ENCODE measurements around the gene FAM163B.

DNA sequence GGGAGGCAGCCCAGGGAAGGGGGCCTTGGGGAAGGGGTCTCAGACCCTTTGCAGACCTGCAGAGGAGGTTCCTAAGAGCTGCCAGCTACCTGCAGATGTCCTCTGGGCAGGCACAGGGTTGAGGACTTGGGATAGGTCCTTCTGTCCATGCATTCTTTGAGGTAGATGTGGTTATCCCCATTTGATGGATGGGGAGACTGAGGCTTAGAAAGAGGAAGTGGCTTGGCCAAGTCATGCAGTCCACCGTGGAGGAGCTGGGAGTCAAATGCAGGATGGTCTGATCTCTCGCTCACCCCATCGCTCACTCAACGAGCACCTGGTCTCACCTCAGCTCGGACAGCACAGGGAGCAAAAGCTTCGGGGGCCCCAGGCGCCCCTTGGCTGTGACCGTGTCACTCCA lies 54.5 kb downstream of the FAM163B start:
- TF ChIP-seq, protein P1, sequence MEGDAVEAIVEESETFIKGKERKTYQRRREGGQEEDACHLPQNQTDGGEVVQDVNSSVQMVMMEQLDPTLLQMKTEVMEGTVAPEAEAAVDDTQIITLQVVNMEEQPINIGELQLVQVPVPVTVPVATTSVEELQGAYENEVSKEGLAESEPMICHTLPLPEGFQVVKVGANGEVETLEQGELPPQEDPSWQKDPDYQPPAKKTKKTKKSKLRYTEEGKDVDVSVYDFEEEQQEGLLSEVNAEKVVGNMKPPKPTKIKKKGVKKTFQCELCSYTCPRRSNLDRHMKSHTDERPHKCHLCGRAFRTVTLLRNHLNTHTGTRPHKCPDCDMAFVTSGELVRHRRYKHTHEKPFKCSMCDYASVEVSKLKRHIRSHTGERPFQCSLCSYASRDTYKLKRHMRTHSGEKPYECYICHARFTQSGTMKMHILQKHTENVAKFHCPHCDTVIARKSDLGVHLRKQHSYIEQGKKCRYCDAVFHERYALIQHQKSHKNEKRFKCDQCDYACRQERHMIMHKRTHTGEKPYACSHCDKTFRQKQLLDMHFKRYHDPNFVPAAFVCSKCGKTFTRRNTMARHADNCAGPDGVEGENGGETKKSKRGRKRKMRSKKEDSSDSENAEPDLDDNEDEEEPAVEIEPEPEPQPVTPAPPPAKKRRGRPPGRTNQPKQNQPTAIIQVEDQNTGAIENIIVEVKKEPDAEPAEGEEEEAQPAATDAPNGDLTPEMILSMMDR (IDR thresholded peaks at IDR 0.05): no peak
- no peak for TF ChIP-seq POLR2AphosphoS5 (IDR thresholded peaks at IDR 0.05)
- no peak for TF ChIP-seq POLR2A (IDR thresholded peaks at IDR 0.05; ENCODE audit: low read depth)
- TF ChIP-seq EP300 (IDR thresholded peaks at IDR 0.05): no peak
